HG03558 (cell line): ENCODE results near the gene SLC37A3.

ENCODE experiments used
- ATAC-seq: cut with Tn5 transposase; IDR thresholded peaks from one replicate; pipeline ENCODE4 v1.9.1; 2021; ENCODE audit warnings: moderate number of reproducible peaks; ENCODE audit not compliant: unreplicated experiment; ENCODE audit errors: extremely low read depth

Gene SLC37A3

GRCh38 chr7:140402178-140402835 lies 4.0 kb upstream of the SLC37A3 start:
- ATAC-seq = no peak

DNA sequence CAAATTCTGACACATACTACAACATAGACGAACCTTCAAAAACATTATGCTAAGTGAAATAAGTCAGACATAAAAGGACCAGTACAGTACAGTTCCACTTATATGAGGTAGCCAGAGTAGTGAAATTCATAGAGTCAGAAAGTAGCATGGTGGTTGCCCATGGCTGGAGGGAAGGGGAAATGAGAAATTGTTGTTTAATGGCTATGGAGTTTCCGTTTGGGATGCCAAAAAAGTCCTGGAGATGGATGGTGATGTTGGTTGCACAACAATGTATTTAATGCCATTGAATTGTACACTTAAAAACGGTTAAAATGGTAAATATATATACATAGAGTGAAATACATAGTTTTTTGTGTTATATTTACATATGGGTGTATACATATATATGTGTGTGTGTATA lies 2.1 kb upstream of the SLC37A3 start:
- ATAC-seq = no peak

- no peak for ATAC-seq
Measured at GRCh38 chr7:140398821-140399220, 491 bp upstream of the SLC37A3 start.

- no peak for ATAC-seq
Measured at GRCh38 chr7:140393756-140394306, 4.5 kb downstream of the SLC37A3 start.

- ATAC-seq = no peak
Measured at GRCh38 chr7:140391634-140392033, 6.7 kb downstream of the SLC37A3 start.

DNA sequence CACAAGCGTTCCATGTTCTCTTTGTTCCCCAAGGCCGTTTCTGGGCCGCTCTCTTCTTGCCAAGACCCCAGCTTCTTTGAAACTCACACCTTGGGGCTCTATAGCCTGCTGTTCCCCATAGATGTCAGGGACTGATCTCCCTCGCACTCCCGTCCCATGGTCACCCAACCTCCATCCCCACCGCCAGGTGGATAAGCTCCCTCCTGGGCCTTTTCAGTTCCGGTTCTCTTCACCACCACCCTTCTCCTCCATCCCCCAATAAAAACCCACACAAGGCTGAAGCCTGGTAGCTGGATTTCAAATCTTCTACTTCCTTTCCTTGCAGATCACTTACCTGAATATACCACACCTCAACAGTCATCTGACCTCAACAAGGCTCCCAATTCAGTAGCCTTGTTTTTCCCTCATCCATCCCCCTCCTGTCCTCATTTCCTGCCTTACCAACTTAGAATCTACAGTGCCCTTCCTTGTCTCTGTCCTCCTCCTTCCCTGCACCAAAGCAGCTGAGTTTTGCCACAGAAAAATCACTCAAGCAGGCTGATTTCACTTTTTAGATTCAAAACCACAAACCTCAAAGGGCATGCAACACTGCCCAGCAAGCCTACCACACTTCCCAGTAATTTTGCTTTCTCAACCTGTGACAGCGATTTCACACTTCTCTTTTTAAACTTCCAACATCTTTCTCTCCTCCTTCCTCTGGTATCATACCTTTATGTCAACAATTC lies 7.7 kb downstream of the SLC37A3 start:
- ATAC-seq = peak; percentile 46

DNA sequence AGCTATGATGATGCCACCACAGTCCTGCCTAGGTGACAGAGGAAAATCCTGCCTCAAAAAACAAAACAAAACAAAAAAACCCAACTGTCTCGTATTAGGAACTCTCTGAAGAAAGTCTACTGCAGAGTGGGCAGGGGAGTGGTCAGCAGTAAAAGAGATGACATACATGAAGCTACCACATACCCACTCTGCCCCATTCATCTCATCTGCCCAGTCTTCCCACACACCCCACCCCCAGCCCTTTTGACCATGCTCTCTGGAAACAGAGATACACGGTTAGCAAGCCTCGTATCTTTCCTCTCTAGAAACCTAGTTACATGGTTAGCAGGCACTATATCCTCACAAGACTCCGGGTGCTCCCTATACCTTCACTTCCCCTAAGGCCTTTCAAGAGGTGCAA lies 8.3 kb downstream of the SLC37A3 start:
- no peak for ATAC-seq

DNA sequence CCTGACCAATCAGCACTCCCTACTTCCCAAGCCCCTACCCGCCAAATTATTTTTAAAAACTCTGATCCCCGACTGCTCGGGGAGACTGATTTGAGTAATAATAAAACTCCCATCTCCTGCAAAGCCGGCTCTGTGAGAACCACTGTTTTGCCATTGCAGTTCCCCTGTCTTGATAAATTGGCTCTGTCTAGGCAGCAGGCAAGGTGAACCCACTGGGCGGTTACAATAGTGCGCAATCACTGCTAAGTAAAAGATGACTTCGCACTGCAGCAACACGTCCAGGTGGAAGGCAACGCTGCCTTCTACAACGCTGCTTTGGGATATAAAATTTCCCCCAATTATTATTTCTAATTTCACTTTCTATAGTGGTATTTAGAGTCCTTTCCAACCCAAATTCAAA lies 8.9 kb downstream of the SLC37A3 start:
- no peak for ATAC-seq

GRCh38 chr7:140384894-140385545 lies 13.3 kb downstream of the SLC37A3 start:
- no peak for ATAC-seq

- ATAC-seq = no peak
Measured at GRCh38 chr7:140383954-140384713, 14.2 kb downstream of the SLC37A3 start.

DNA sequence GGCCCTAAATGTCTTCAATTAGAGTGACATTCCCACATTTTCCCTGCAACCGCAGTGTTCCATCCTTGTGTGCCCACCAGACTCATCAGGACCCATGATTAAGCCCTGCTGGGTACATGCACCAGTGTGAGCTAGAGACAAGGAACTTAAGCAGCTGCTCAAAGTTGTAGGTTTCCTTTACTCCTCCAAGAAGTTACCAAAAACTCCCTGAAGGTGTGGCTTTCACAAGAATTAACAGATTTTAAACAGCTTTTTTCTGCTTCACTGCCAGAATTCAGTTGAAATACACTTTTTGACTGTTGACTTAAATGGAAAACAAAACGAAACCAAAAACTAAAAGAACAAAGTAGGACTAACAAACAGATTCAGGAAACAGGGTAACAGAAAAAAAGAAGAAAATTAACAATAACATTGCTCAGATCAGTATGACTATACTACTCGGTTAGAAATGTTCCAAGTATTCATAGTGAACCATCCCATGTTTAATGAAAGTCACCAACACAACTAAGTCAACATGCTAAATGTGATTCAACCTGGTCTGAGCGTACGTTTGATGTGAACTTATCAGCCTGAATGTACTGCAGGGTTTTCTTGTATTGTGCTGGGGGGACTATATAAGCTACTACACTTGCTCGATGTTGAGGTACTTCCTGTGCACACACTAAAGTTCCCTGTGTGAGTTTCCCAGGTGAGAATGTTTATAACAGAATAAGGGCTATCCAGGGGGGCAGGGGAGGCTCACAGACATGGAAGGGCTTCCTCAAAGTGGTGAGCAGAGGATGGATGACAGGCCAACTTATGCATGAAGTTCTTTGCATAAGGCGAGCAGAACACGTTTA lies 22.2 kb downstream of the SLC37A3 start:
- ATAC-seq = no peak

DNA sequence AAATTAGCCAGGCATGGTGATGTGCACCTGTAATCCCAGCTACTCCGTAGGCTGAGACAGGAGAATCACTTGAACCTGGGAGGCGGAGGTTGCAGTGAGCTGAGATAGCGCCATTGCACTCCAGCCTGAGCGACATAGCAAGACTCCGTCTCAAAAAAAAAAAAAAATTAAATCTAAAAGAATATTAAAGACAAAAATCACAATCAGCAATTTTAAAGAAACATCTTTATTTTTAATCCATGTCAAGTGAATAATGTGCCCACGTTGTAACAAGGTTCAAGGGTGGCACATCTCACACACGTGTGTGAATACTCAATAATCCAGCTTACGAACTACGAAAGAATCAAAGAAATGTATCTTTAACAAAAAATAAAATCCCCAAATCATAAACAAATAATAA lies 23.0 kb downstream of the SLC37A3 start:
- no peak for ATAC-seq

DNA sequence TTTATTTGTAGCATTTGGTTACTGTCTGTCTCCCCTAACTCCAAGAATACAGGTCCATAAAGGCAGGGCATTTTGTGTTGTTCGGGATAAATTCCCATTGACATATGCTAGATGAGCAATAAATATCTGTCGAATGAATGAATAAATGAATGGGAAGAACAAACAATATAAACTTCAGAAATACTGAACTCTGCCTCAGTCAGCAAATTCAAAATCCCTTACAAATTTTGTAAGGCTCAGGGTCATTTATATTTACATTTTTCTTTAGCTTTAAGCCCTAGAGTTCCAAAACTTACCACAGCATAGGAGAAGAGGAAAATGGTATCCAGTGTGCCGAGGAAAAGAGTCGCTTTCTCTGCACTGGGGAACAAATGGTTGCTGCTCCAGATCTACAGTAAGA lies 29.0 kb downstream of the SLC37A3 start:
- ATAC-seq = no peak

- no peak for ATAC-seq
Measured at GRCh38 chr7:140367528-140367927, 30.8 kb downstream of the SLC37A3 start.

- ATAC-seq = no peak
Measured at GRCh38 chr7:140364819-140365218, 33.5 kb downstream of the SLC37A3 start.

- no peak for ATAC-seq
Measured at GRCh38 chr7:140360697-140361229, 37.6 kb downstream of the SLC37A3 start.

DNA sequence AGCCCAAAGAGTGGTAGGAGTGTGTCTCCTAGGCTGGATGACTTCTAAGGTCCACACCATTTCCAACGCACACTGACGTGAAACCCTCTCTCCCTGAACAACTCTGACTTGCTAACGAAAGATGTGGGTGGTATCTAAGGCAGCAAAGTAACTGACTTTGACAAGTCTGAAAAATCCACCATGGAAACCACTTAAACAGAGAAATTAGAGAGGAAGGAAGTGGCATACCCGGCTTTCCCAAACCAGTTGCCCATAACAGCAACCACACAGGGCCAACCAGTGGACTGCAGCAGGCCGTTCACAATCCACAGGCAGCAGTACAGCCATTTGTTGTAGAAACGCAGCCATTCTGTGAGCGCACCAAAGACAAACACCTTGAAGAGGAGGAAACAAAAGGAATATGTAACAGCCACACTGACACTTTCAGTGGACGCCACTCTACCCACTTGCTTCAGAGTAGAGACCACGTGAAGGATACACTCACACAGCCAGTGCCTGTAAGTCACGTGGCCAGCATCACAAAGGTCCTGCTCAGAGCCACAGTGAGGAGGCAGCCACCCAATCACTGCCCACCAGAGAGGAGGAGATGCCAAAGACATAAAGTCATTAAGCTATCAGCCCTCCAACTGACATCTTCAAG lies 39.8 kb downstream of the SLC37A3 start:
- ATAC-seq = no peak

DNA sequence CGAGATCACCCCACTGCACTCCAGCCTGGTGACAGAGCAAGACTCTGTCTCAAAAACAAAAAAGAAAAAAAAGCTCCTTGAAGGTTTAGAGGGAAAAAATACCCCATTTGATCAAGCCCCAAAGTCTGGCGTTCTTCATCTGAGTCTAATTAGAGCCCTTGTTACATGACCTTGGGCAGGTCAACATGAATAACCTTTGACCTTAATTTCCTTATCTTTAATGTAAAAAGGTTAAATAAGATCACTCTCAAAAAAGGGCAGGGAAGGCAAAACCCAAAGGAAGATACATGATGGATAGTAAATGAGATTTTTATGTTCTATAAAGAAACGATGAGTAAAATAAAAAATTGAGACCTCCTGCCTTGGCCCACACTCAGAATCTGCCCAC lies 40.3 kb downstream of the SLC37A3 start:
- ATAC-seq = no peak

DNA sequence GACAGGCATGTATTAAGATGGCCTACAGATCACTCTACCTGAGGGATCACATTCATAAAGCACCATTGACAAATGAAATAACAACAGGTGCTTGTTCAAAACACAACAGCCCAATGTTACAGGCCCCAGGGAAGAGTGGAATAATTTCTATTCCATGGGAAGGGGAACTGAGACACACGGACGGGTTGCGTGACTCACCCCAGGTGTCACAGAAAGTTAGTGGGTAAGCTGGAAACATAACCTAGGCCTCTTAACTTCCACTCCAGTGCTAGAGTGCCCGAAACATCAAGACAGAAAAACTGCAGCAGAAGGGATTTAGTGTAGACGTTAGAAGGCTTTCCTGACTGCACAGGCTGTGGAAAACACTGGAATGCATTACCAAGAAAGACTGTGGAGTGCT lies 48.3 kb downstream of the SLC37A3 start:
- no peak for ATAC-seq
